Measurements from ENCODE around the gene IMMT.

Gene IMMT

DNA sequence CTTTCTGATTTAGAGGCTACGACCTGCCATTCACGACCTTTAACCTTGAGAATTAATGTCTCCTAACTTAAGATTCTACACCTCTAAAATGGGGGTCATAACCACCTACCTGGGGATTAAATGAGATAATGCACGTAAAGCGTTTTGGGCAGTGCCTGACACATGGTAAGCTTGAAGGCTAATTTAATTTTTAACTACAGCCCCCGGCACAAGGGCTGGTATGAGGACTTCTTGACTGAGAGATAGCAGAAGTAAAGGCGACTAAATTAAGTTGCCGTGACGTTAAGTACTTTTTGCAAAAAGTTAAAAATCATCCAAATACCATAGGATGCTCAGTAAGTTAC lies 4.5 kb upstream of the IMMT start:
- no peak for DNase-seq (ENCODE audit: low read depth in 2 of 2)

DNA sequence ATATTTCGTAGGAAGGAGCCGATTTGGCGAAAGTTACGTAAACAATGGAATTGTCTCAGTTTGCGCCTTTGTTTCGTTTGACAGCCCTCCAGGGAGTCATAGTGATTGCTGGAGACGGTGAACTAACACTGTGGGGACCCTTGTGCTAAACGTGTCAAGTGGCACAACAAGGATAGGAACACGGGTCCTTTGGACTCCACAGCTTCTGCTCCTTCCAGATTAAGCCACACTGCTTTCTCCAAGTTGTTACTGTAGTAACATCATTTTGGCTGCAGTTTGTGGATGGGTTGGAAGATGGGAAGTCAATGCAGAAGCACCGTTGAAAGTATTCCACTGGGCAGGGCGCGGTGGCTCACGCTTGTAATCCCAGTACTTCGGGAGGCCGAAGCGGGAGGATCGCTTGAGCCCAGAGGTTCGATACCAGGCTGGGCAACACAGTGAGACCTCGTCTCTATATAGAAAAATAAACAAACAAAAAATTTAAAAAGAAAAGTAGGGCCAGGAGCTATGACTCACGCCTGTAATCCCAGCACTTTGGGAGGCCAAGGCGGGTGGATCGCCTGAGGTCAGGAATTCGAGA lies 636 bp upstream of the IMMT start:
- DNase-seq (ENCODE audit: low read depth in 2 of 2) = no peak

DNA sequence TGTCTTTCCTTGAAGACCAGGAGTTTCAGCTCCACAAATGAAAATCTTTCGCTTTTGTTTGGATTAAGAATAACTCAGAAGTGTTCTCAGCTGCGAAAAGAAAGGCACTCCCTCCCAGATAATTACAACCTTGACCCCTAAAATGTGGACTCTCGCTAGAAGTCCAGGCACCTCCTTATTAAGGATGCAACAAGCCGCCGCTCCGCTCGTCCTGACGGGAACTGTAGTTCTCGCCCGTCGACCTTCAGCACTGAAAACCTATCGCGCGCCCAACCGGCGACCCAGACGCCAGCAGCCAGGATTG lies 559 bp downstream of the IMMT start:
- no peak for DNase-seq (ENCODE audit: low read depth in 2 of 2)

DNA sequence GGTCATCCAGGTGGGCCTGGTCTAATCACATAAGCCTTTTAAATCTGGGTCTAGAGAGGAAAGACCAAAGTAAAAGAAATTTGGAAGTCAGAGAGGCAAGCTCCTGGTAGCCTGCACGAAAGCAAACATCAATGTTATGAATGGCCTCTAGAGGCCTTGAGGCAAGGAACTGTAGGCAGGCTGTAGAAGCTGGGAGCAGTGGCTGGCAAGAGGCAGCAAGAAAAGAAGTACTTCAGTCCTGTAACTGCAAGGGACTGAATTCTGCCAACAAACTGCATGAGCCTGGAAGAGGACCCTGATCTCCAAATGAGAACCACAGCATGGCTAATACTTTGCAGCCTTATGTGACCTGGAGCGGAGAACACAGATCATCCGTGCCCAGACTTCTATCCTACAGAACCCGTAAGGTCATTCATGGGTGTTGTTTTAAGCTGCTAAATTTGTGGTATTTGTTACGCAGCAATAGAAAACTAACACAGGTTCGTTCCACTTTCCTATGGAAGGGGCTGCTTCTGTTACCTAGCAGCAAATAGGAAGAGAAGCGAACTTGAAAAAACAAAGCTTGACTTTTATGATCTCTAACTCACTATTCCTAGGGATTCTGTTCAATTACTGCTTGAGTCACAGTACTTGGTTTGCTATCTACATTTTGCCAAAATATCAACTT lies 1.2 kb downstream of the IMMT start:
- no peak for DNase-seq (ENCODE audit: low read depth in 2 of 2)

DNA sequence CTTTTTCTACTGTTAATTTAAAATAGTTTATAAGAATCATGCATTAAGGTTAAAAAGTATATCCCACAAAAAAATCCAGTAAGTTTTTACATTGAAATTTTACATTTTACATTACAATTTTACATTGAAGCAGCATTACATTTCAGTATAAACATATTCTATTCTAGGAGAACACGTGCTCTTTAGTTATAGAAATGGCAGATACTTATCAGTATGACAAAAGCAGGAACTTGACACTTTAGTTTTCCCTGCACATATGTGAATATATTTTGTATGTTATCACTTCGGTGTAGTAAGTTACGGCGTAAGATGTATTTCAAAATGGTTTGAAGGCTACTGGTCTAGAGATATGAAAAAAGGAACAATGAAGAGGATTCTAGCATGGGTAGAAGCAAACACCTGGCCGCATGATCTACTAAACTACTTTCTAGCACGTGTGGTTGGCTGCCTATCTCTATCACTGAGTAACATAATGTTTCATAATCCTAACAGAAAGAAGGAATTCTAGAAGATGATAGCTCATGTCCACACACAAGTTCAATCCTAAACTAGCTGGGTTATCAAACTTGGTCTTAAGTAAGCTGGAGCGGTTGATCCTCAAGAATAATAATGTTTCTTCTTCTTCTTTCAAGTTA lies 5.4 kb downstream of the IMMT start:
- DNase-seq (ENCODE audit: low read depth in 2 of 2) = no peak

DNA sequence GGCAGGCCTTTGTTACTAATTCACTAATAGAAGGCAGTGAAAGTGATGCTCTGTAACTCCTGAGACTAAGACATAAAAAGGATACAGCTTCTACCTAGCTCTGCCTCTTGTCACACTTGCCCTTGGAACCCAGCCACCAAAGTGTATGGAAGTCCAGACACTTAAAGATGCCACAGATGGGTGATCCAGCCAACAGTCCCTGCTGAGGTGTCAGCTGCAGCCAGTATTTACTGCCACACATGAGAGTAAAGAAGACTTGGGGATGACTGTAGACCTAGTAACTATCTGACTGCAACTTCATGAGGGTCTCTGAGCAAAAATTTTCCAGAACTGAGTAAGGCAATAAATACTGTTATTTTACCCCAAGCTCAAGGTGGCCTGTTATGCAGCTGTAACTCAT lies 8.8 kb downstream of the IMMT start:
- no peak for DNase-seq (ENCODE audit: low read depth in 2 of 2)

DNA sequence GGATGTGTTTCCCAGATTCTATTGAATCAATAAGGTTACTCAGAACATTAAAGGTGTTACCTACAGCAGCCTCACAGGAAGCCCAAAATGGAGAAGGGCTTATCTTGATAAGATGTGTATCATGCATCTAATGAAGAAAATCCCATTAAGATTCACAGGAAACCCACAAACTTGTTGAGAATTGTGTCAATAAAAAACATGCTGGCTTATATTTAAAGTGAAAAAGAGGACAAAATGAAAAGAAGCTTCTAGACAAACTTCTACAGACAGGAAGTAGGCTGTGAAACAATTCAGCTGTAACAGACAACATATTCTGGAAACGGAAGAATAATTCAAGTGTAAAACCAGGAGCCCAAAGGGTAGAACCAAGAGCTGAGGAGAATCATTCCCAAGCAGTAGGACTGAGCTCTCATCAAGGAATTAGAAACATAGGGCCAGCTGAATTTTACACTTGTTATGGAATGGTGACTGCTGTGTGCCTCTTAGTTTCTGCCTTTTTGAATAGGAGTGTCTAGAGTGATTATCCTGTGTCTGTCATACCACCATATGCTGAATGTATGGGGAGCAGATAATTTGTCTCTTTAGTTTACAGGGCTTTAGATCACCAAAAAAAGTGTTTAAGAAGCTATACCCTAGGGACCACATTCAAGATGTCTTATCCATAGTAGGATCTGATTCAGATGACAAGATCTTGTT lies 9.6 kb downstream of the IMMT start:
- no peak for DNase-seq (ENCODE audit: low read depth in 2 of 2)

DNA sequence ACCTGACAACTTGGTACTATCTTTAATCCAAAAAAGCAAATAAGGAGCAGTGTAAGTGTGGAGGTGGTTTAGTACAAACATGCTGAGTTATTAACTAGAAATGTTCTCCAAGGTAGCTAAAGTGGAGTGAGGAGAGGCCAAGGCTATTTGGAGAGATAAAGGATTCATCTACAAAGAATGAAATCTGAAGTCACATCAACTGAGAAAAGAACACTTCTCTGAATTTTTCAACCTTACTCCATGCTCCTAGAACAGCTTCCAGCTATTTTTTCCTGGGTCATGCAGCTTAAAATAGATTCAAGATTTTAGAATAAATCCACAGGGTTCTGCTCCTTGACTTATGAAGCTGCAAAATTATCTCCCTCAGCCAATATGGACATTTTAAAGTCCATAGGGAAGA lies 18.7 kb downstream of the IMMT start:
- no peak for DNase-seq (ENCODE audit: low read depth in 2 of 2)

DNA sequence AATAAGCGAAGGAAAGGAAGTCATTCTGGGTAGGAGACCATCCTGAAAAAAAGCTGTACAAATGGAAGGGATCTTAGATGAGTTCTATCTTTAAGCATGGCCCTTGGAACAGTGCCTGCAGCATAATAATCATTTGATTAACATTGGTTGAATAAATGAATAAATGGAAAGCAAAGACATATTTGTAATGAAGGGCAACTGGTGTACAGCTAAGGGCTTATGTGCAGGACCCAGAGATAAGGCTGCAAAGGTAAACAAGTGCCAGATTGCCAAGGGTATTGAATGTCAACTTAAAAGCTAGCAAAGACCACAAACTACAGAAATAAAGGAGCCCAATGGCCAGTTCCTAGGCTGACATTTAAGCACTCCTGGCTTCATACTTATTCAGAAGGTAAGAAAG lies 19.4 kb downstream of the IMMT start:
- no peak for DNase-seq (ENCODE audit: low read depth in 2 of 2)

DNA sequence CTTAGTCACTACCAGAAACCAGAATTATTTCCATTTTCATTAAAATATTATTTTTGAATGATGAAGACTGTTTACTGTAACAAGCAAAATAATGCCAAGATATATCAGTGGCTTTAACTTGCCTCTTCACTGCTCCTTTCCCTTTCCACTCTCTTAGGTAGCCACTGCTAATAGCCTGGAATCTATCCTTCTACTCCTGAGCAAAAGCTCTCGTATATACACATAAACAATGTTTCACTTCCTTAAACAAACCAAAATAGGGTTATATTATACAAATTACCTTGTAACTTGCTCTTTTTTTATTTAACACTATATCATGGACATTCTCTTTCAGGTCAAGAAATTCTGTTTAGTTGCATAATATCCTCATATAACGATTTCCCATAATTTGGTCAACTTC lies 20.8 kb downstream of the IMMT start:
- DNase-seq (ENCODE audit: low read depth in 2 of 2) = no peak

DNA sequence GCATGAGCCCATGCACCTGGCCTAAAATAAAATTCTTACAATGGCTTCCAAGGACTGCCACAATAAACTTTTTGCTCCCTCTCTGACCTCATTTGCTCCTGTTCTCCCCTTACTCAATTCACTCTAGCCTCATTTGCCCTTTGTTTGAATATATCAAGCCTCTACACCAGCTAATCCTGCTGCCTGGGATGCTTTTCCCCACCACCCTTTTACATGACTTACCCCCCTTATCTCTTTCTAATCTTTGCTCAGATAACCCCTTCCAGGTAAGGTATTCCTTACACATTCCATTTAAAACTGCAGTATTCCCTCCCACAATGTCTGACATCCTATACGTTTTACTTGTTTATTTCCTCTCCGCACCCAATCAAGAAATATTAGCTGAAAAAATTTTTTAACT lies 22.7 kb downstream of the IMMT start:
- DNase-seq (ENCODE audit: low read depth in 2 of 2) = no peak

DNA sequence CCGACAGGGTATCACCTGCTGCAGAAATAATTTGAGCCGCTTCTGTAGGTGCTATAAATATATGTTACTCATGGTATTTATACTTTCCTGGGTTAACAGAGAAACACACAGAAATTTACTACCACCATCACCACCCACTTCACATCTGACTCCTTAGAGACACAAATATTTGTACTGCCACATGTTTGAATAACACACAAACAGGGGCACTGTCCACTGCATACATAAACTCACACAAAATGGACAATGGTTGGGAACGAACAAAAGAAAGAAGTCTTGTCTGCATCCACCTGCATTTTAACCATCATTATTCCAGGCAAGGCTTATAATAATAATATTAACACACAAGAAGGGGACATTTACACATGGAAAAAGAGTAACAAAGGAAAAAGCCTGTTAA lies 24.0 kb downstream of the IMMT start:
- no peak for DNase-seq (ENCODE audit: low read depth in 2 of 2)

DNA sequence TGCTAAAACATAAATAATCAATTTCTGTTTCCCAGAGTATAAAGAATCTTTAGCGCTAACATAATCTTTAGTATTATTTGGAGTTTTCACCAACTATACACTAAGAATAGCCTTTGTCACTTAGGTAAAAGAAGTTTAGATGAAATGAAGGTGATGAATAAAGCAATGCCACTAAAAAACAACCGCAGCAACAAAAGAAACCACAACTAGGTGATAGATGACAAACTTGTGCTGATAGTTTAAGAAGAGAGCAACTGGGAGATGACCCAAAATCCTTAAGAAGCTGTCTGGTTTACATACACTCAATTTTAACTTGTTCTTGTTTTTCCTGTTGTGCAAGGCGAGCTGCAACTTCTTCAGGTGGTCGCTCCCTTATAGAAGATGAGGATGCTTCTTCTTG lies 24.8 kb downstream of the IMMT start:
- no peak for DNase-seq (ENCODE audit: low read depth in 2 of 2)

DNA sequence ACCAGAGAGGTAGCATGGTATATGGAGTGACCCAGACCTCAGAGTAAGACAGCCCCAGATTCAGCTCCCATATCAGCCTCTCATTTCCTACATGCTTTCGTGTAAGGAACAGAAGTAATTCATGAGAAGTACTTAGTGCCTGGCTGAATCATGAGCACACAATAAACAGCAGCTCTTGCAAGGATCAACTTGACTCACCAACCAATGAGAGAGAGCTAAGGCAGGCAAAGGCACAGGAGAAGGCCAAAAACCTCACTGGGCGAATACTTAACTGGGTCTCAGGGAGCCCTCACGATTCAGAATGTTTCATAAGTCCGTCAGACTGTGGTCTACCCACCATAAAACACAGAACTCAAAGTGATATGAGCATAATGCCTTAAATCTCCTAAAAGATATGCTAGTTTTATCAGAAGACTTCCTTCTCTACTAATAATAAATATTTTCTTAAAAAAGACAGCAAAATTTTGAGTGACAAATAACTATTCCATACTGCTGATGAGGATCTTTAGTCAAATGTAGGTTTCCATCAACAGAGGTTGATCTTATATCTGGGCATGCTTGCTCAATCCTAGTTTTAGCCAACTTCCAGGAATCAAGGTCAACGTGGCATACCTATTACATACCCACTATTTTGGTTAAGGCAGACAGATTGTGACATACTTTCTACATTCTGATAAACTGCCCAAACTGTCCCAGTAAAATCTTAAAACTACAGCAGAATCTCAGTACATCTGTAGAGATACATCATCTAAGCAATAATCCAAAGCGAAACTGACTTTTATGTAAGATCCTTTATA lies 34.9 kb downstream of the IMMT start:
- DNase-seq (ENCODE audit: low read depth in 2 of 2) = no peak

DNA sequence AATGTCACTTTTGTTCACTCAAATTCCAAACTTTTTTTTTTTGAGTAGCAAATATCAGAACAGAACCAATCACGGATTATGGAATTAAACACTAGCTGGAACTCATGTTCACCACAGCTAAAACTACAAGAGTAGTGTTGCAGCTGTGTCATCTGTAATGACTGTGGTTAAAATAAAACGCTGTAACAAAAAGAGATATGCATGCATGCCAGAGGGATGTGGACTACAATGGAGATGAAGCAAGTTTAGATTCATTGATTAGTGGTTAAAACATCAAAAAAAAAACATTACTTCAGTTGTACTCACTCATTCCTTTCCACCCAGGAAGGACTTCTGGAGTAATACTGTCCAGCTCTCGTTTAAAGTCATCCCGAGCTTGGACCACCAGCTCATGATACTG lies 37.0 kb downstream of the IMMT start:
- DNase-seq (ENCODE audit: low read depth in 2 of 2) = no peak

DNA sequence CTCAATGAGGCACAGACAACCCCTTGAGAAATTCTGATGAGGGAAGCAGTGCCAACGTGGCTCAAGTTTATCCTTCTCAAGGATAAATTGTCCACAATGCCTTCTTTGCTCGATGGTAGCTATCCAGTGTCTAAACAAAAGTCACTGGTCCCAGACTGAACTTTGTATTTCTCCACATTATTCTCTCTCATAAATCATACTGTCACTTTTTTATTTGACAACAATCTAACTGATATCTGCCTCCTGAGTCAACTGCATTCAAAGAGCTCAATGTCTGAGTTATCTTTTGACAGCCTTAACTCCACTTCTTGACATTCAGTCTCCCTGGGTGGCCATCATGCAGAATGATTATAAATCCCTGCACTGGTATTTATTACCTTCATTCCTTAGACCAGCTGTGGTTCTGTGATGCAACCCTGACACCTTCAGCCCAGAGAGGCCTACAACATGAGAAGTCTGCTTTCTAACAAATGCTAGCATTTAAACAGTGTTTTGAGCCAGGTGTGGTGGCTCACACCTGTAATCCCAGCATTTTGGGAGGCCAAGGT lies 38.2 kb downstream of the IMMT start:
- DNase-seq (ENCODE audit: low read depth in 2 of 2) = no peak

DNA sequence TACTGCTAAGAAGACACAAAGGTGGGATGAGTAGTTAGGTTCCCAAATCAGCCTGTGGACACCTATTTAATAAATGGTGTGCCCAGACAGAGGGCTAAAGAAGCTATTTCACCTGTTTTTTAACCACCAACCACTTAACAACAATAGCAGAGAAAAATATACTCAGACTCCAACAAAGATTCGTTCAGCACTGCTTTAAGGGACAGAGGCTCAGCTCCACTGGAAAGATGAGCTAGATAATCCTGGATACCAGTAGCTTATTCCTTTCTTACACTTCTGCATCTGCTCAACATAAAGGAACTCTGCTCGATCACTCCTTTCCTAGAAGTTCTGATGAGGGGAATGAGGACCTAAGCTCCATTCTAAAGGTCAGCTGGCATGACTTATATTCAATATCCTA lies 44.8 kb downstream of the IMMT start:
- DNase-seq (ENCODE audit: low read depth in 2 of 2) = no peak

DNA sequence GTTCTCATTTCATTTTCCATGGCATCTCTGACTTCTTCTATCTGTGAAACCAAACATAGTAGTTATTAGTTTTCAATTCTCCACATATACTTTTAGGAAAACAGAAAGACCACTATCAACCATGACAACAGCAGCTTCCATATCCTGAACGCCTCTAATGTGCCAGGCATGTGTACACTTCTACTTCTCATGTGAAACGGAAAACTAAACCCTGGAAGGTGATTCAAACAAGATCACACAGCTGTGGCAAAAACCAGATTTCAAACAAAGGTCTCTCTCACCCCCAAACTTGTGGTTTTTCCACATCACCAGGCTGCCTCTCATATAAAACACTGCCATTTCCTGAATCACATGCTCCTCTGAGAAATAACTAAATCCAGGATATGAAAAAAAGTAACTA lies 47.5 kb downstream of the IMMT start:
- no peak for DNase-seq (ENCODE audit: low read depth in 2 of 2)

DNA sequence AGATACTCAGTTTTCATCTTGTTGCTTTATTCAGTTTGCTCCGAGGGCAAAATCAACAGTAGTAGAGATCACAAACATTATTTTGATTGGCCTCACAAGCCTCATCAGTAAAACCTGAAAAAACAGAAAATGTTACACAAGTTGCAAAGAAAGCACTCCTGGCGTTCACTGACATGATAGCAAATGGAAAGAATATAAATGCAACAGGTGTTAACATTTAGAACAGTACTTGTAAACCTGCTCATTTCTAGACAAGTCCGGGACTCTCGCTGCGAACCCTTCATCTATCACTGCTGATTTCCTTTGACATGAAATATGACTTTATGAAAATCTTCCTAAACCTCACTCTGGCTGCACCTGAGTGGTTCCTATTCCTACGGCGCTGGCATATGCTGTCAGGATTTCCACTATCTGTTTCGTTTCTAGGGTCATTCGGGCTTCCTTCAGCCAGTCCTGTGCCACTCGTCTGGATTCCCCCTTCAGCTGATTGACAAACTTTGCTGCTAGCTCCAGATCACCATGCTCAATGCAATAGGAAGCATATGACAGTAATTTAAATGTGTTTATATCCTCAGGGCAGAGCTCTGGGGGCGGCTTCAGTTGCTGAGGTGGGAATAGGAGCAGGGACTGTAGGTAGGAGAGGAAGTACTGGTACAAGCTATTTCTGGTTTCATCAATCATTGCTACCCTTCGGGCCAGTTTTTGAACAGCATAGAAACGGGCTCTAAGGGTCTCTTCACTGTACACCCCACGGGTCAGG lies 51.2 kb downstream of the IMMT start:
- DNase-seq (ENCODE audit: low read depth in 2 of 2) = no peak

DNA sequence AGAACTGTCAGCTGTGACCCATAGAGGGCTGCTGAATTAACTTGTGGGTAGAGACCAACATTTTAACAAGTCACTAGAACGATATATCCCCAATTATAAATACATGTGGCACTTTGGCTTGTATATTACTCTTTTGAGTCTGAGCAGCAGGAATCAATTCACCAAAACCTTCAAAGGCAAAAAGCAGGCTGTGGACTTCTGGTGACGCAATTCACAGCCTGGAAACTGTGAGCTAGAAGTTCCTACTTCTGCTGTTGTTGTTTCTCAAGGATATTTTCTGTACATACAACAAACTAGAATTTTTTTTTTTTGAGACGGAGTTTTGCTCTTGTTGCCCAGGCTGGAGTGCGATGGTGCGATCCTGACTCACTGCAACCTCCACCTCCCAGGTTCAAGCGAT lies 52.0 kb downstream of the IMMT start:
- no peak for DNase-seq (ENCODE audit: low read depth in 2 of 2)

DNA sequence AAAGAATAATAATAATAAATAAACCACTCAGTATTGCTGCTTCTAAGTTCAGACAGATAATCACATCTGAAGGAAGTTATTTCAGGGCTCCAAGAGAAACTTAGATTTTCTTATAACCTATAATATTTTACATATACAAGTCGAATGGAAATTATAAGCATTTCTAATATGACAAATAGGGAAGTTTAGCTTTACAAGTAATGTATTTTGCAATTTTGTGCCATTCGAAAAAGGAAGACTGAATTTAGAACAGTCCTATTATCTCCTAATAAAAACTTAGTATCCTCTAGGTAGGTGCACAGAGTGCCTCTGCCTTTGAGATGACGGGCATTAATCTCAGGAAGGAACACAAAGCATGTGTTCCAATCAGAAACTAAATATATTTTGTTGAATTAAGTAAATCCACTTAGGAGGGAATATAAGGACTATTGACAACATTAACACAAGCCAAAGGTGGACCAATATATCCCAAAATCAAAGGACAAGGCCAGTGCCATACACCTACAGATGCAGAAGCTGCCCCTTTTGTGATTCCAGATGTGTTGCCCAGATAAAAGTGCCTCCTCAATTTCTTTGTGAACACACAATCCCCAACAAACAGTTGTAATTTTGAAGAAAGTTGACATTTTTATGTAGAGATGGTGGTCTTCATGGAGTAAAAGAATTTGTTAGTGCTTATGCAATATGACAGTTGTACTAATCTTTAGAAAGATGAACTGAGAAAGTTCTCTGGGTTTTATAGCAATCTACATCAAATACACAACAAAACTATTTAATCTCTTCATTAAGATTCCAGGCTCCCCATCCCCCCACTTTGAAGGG lies 52.6 kb downstream of the IMMT start:
- DNase-seq (ENCODE audit: low read depth in 2 of 2) = no peak

Measured in activated CD4-positive, alpha-beta T cell treated with anti-CD3 and anti-CD28 coated beads for 24 hours (primary cell).